ENCODE results near the gene APC2.

- TF ChIP-seq CTCF (IDR thresholded peaks at IDR 0.05; ENCODE audit: low read depth, low read length, poor library complexity, severe bottlenecking) (no peak), EZH2phosphoT487 (IDR thresholded peaks at IDR 0.05; ENCODE audit: borderline replicate concordance, low read length) (no peak)
These were observed 37.5 kb upstream of the APC2 start for GRCh38 chr19:1412323-1412923.

Data from DOHH2 (cell line).